ENCODE results near the gene FHIT. TPM values are rescaled to one million over a fixed set of nuclear protein-coding genes. Genes with fewer than 3 reads are reported as not detected.

Gene FHIT
- total and polyA plus RNA-seq, 10 of the 15 experiments (the other 5 are each of a cell fraction or from before 2014, with no cell fraction given), result 4.2 to 14.9 (median 9.4) TPM

GRCh38 chr3:60737633-60738399 is 513.4 kb downstream of the FHIT start (continued):
- TF ChIP-seq ZBTB33 (IDR thresholded peaks at IDR 0.05), result no peak
- TF ChIP-seq BACH1 (IDR thresholded peaks at IDR 0.05; ENCODE audit: borderline replicate concordance), result no peak
- no peak for TF ChIP-seq MTA2 (IDR thresholded peaks at IDR 0.05; ENCODE audit: low read depth)
- no peak for TF ChIP-seq BCLAF1 (IDR thresholded peaks at IDR 0.05)
- TF ChIP-seq TCF3 (IDR thresholded peaks at IDR 0.05; ENCODE audit: borderline replicate concordance, insufficient read depth, low read depth, low read length), result no peak

GRCh38 chr3:60730371-60730770 is 520.9 kb downstream of the FHIT start:
- ChIA-PET SMC1A (ENCODE audit: uncharacterized antibody, unreplicated experiment) (interaction anchor here (1.2 kb wide), 1 partner anchor 622 kb away, joined by 3 read pairs; no protein-coding TSS in a partner anchor), POLR2A (no interaction called here), CTCF (interaction anchor here (1.0 to 1.1 kb wide), 2 partner anchors 12 to 25 kb away, joined by 3 to 4 read pairs; no protein-coding TSS in a partner anchor), RAD21 (ENCODE audit: unreplicated experiment) (no interaction called here)
- H2AFZ ChIP-seq (ENCODE audit: control insufficient read depth, low read depth, low read length), result no peak overlapping the region
- H3K79me2 ChIP-seq (ENCODE audit: control insufficient read depth, insufficient read depth, low read length), result no peaks in the 10 kb centered on the region
- no peak for ATAC-seq
- no peak for DNase-seq (ENCODE audit: low read depth, low spot score)
- no peak overlapping the region for H3K9ac ChIP-seq (ENCODE audit: control insufficient read depth, insufficient read depth, low read length)
- no peak overlapping the region for H3K4me3 ChIP-seq
- H3K27me3 ChIP-seq (replicated peaks in 1 of 2; ENCODE audit: control insufficient read depth in 2 of 2, insufficient read depth in 2 of 2, low read length in 1 of 2), result no peaks in the 10 kb centered on the region
- no peaks in the 10 kb centered on the region for H3K4me1 ChIP-seq (ENCODE audit: control insufficient read depth, insufficient read depth, low read length)
- WGBS (ENCODE audit: insufficient coverage, insufficient replicate concordance, low lambda C conversion rate, missing lambda C conversion rate), result 78% methylated on average over 9 of the region's 9 CpGs
- no peak for FAIRE-seq
- intact Hi-C loops (cut with micrococcal nuclease; ENCODE audit: unreplicated experiment) (no loop called here), in situ Hi-C loops (cut with MboI) (no loop called here)
- BruUV-seq (replicated peaks), result no TSS peak
- H3K27ac ChIP-seq (ENCODE audit: control insufficient read depth, insufficient read depth), result no peak overlapping the region
- no peaks in the 10 kb centered on the region; the same call in 2 of the 3 replicates for H3K9me3 ChIP-seq (replicated peaks; ENCODE audit: control insufficient read depth, insufficient read depth, low read length)
- no peaks in the 10 kb centered on the region for H4K20me1 ChIP-seq (ENCODE audit: control insufficient read depth, insufficient read depth)
- no peak overlapping the region for H3K4me2 ChIP-seq (ENCODE audit: control insufficient read depth, insufficient read depth)
- no peaks in the 10 kb centered on the region for H3K36me3 ChIP-seq (ENCODE audit: control insufficient read depth in 2 of 2, insufficient read depth in 2 of 2, low read length in 1 of 2)
- no peak for TF ChIP-seq E2F8 (IDR thresholded peaks at IDR 0.05; ENCODE audit: low read depth, partially characterized antibody)
- TF ChIP-seq SRF (IDR thresholded peaks at IDR 0.05; ENCODE audit: low read depth in 2 of 2, low read length in 2 of 2), result no peak
- TF ChIP-seq BCLAF1 (IDR thresholded peaks at IDR 0.05), result no peak
